Measurements from ENCODE around the gene LRP1.

Gene LRP1

DNA sequence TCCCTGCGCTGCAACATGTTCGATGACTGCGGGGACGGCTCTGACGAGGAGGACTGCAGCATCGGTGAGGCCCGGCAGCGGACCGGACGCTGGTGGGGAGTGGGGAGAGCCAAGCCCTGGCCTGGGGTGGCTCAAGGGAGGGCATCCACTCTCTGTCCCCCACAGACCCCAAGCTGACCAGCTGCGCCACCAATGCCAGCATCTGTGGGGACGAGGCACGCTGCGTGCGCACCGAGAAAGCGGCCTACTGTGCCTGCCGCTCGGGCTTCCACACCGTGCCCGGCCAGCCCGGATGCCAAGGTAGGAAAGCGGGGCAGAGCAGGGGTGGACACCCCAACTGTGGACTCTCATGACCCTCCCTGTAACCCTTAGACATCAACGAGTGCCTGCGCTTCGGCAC is 76.9 kb downstream of the LRP1 start:
- no peak for DNase-seq (ENCODE audit: low read depth)
- TF ChIP-seq MYC (IDR thresholded peaks at IDR 0.05; ENCODE audit: low read depth, low read length) (no peak), POLR2A (IDR thresholded peaks at IDR 0.05; ENCODE audit: extremely low read depth, insufficient read length) (no peak)
- TF ChIP-seq, protein P1, sequence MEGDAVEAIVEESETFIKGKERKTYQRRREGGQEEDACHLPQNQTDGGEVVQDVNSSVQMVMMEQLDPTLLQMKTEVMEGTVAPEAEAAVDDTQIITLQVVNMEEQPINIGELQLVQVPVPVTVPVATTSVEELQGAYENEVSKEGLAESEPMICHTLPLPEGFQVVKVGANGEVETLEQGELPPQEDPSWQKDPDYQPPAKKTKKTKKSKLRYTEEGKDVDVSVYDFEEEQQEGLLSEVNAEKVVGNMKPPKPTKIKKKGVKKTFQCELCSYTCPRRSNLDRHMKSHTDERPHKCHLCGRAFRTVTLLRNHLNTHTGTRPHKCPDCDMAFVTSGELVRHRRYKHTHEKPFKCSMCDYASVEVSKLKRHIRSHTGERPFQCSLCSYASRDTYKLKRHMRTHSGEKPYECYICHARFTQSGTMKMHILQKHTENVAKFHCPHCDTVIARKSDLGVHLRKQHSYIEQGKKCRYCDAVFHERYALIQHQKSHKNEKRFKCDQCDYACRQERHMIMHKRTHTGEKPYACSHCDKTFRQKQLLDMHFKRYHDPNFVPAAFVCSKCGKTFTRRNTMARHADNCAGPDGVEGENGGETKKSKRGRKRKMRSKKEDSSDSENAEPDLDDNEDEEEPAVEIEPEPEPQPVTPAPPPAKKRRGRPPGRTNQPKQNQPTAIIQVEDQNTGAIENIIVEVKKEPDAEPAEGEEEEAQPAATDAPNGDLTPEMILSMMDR (IDR thresholded peaks at IDR 0.05; ENCODE audit: low read depth, low read length): no peak
- TF ChIP-seq, protein P2, sequence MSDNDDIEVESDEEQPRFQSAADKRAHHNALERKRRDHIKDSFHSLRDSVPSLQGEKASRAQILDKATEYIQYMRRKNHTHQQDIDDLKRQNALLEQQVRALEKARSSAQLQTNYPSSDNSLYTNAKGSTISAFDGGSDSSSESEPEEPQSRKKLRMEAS (IDR thresholded peaks at IDR 0.05; ENCODE audit: low read depth, low read length): no peak
- H3K4me3 ChIP-seq (ENCODE audit: low read depth, low read length): no peak overlapping the region

DNA sequence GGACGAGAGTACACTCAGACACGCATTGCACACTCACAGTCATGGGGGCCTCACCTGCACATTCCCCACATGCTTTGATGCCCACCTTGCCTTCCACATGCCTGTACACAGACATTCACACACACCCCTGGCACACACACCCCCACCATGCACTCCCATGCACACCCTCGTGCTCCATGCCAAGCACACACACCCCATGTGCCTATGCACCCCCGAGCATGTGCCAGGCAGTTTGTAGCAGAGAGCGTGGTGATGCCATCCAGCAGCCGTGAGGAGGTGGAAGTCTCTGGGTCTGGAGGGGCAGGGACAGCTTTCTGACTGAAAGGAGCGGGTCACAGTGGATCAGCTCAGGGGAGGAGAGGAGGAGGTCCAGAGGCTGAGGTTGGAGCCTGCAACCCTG is 77.6 kb downstream of the LRP1 start:
- TF ChIP-seq POLR2A (IDR thresholded peaks at IDR 0.05; ENCODE audit: extremely low read depth, insufficient read length): no peak
- no peak for TF ChIP-seq MYC (IDR thresholded peaks at IDR 0.05; ENCODE audit: low read depth, low read length)
- TF ChIP-seq, protein P1 (IDR thresholded peaks at IDR 0.05; ENCODE audit: low read depth, low read length): no peak
- TF ChIP-seq, protein P2 (IDR thresholded peaks at IDR 0.05; ENCODE audit: low read depth, low read length): no peak

DNA sequence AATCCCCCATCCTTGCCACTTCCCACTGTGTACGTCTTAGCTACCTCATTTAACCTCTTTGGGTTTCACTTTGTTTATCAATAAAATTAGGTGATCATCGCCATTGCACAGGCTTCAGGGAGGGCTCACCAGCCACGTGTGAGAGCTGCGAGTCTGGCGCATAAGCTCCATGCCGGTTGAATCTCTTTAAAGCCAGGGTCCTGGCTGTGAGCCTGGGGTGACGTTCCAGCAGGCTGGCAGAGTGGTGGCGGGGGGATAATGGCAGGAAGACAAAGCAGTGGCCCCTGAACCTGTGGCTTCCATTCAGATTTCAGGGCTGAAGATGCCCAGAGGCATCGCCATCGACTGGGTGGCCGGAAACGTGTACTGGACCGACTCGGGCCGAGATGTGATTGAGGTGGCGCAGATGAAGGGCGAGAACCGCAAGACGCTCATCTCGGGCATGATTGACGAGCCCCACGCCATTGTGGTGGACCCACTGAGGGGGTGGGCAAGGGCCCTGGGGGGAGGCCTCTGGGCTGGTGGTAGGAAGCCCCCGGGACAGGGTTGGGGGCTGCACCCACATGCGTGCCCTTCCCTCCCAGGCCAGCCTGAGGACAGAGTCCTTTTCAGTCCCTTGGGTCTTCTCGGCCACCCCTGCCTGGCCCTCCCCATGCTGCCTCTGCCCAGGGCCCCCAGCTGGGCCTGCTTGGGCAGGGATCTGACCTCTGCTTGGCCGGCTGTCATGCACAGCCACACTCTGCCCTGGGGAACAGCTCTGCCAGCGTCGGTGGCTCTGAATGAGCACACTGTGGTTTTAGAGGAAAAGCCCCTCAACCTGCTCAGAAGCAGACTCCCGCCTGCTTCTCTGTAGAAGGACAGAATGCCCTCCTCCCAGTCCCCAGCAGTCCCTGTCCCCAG is 79.7 kb downstream of the LRP1 start:
- TF ChIP-seq MYC (IDR thresholded peaks at IDR 0.05; ENCODE audit: low read depth, low read length) (no peak), POLR2A (IDR thresholded peaks at IDR 0.05; ENCODE audit: extremely low read depth, insufficient read length) (no peak)
- TF ChIP-seq, protein P1 (IDR thresholded peaks at IDR 0.05; ENCODE audit: low read depth, low read length): no peak
- TF ChIP-seq, protein P2 (IDR thresholded peaks at IDR 0.05; ENCODE audit: low read depth, low read length): no peak
- DNase-seq (ENCODE audit: low read depth): no peak
- H3K4me3 ChIP-seq (ENCODE audit: low read depth, low read length): no peak overlapping the region

More for the DNA sequence above, 77.6 kb downstream of the LRP1 start:
- no peak overlapping the region for H3K4me3 ChIP-seq (ENCODE audit: low read depth, low read length)
- no peak for DNase-seq (ENCODE audit: low read depth)

DNA sequence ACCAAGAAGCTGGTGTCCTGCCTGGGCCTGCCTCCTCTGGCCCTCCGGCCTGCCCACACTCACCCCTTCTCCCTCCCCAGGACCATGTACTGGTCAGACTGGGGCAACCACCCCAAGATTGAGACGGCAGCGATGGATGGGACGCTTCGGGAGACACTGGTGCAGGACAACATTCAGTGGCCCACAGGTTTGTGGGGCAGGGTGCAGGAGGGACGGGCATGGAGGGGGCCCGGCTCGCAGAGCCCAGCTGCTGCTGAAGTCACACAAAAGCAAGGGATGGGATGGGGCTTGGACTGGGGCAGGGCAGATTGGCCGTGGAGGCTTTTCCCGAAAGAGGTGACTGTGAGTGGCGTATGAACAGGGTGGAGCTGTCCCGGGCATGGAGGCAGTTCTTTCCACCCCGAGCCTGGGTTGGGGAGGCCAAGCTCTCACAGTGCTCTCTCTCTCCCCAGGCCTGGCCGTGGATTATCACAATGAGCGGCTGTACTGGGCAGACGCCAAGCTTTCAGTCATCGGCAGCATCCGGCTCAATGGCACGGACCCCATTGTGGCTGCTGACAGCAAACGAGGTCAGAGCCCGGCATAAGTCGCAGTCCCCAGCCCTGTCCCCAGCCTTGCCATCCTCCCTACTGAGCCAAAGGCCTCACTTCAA is 80.5 kb downstream of the LRP1 start:
- TF ChIP-seq, protein P1 (IDR thresholded peaks at IDR 0.05; ENCODE audit: low read depth, low read length): no peak
- TF ChIP-seq, protein P2 (IDR thresholded peaks at IDR 0.05; ENCODE audit: low read depth, low read length): no peak
- TF ChIP-seq POLR2A (IDR thresholded peaks at IDR 0.05; ENCODE audit: extremely low read depth, insufficient read length) (no peak), MYC (IDR thresholded peaks at IDR 0.05; ENCODE audit: low read depth, low read length) (no peak)
- no peak for DNase-seq (ENCODE audit: low read depth)
- H3K4me3 ChIP-seq (ENCODE audit: low read depth, low read length): no peak overlapping the region

DNA sequence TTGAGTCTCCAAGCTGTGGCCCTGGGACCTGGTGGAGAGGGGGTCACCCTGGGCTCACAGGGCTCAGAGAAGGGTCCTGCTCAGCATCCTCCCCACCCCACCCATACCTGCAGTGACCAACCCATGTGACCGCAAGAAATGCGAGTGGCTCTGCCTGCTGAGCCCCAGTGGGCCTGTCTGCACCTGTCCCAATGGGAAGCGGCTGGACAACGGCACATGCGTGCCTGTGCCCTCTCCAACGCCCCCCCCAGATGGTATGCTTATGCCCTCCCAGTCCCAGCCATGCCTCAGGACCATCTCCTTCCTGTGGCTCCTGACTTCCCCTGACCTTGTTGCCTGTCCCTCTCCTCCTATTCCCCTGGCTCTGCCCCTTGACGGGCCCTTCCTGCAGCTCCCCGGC is 81.6 kb downstream of the LRP1 start:
- DNase-seq (ENCODE audit: low read depth): no peak
- TF ChIP-seq, protein P1 (IDR thresholded peaks at IDR 0.05; ENCODE audit: low read depth, low read length): no peak
- TF ChIP-seq POLR2A (IDR thresholded peaks at IDR 0.05; ENCODE audit: extremely low read depth, insufficient read length) (no peak), MYC (IDR thresholded peaks at IDR 0.05; ENCODE audit: low read depth, low read length) (no peak)
- TF ChIP-seq, protein P2 (IDR thresholded peaks at IDR 0.05; ENCODE audit: low read depth, low read length): no peak
- no peak overlapping the region for H3K4me3 ChIP-seq (ENCODE audit: low read depth, low read length)
